ENCODE data around the gene ATP2B3. TPM values are rescaled to one million over a fixed set of nuclear protein-coding genes. Genes with fewer than 3 reads are reported as not detected.
A peak's percentile ranks its signal among the peaks of the same experiment; 100 is the strongest.

Gene ATP2B3
- total and polyA plus RNA-seq, 11 donors: 0.12 TPM; not detected in 10

GRCh38 chrX:153474266-153474665 lies 43.2 kb upstream of the ATP2B3 start:
- DNase-seq (no peak), ATAC-seq (no peak)
- H3K4me1 ChIP-seq: peaks cover 0 to 42% (median 6%) of the 10 kb centered on the region in 12 donors
- H3K4me3 ChIP-seq: peak overlapping the region in 1 of 12 donors; percentile 40
- no peaks in the 10 kb centered on the region for H3K36me3 ChIP-seq
- H3K9me3 ChIP-seq: no peaks in the 10 kb centered on the region
- WGBS, 4 donors: 75 to 100% (median 84%) methylated on average over 1 to 10 of the region's 10 CpGs
- intact Hi-C loops (cut with DNase I): loop anchor here in 3 of 10 donors (5.0 kb wide), 1 partner anchor 33 kb away; no protein-coding TSS in a partner anchor
- H3K27me3 ChIP-seq: peaks cover 0 to 2% (median 0%) of the 10 kb centered on the region in 9 donors
- H3K27ac ChIP-seq: peak overlapping the region in 1 of 12 donors; percentile 54
- TF ChIP-seq POLR2A (IDR thresholded peaks at IDR 0.05) (no peak), CTCF (IDR thresholded peaks at IDR 0.05) (no peak)

- ATAC-seq: peak in 1 of 4 donors; percentile 12
- peak; percentile 74 to 88 (median 83) for DNase-seq
- Histone ChIP-seq H3K4me3 (peak overlapping the region in 9 of 12 donors; percentile 14 to 47 (median 25)), H3K4me1 (peaks cover 0 to 37% (median 5%) of the 10 kb centered on the region in 12 donors), H3K9me3 (no peaks in the 10 kb centered on the region), H3K27ac (peak overlapping the region in 7 of 12 donors; percentile 18 to 90 (median 52)), H3K27me3 (peaks cover 0 to 2% (median 0%) of the 10 kb centered on the region in 9 donors), H3K36me3 (no peaks in the 10 kb centered on the region)
- 1 to 48% (median 22%) methylated on average over 50 to 59 of the region's 59 CpGs for WGBS, 4 donors
- TF ChIP-seq POLR2A (IDR thresholded peaks at IDR 0.05) (no peak), CTCF (IDR thresholded peaks at IDR 0.05) (no peak)
- intact Hi-C loops (cut with DNase I): loop anchor here in 3 of 10 donors (5.0 kb wide), 1 partner anchor 33 kb away; no protein-coding TSS in a partner anchor
These were observed 42.7 kb upstream of the ATP2B3 start for GRCh38 chrX:153474718-153475117.

GRCh38 chrX:153475271-153475670 lies 42.2 kb upstream of the ATP2B3 start:
- H3K27ac ChIP-seq: peak overlapping the region in 7 of 12 donors; percentile 18 to 90 (median 52)
- H3K9me3 ChIP-seq: no peaks in the 10 kb centered on the region
- no peak for TF ChIP-seq CTCF (IDR thresholded peaks at IDR 0.05)
- no peak for TF ChIP-seq POLR2A (IDR thresholded peaks at IDR 0.05)
- no peak for ATAC-seq
- H3K4me3 ChIP-seq: peak overlapping the region in 6 of 12 donors; percentile 14 to 47 (median 31)
- 80 to 89% (median 83%) methylated on average over 7 of the region's 7 CpGs for WGBS, 4 donors
- DNase-seq: no peak
- H3K36me3 ChIP-seq: no peaks in the 10 kb centered on the region
- intact Hi-C loops (cut with DNase I): no loop called here
- peaks cover 0 to 37% (median 5%) of the 10 kb centered on the region in 12 donors for H3K4me1 ChIP-seq
- H3K27me3 ChIP-seq: peaks cover 0 to 2% (median 0%) of the 10 kb centered on the region in 9 donors

- WGBS, 4 donors: 84 to 96% (median 90%) methylated on average over 10 to 11 of the region's 11 CpGs
- Histone ChIP-seq H3K4me1 (peaks cover 0 to 37% (median 5%) of the 10 kb centered on the region in 12 donors), H3K4me3 (no peak overlapping the region), H3K9me3 (no peaks in the 10 kb centered on the region), H3K36me3 (no peaks in the 10 kb centered on the region), H3K27ac (peak overlapping the region in 8 of 12 donors; percentile 7 to 90 (median 76)), H3K27me3 (peaks cover 0 to 2% (median 0%) of the 10 kb centered on the region in 9 donors)
- TF ChIP-seq CTCF (IDR thresholded peaks at IDR 0.05): no peak
- TF ChIP-seq POLR2A (IDR thresholded peaks at IDR 0.05): no peak
- ATAC-seq (no peak), DNase-seq (no peak)
- intact Hi-C loops (cut with DNase I): no loop called here
These were observed 41.6 kb upstream of the ATP2B3 start for GRCh38 chrX:153475751-153476281.

All from heart left ventricle (tissue), 16 donors.